GM12892 (cell line): ENCODE results near the gene U2AF2.

Experiments
- DNase-seq: peaks from one replicate; pipeline ENCODE4 v3.0.0; 2011; ENCODE audit not compliant: insufficient read length
- FAIRE-seq: peaks from 2 replicates; lab custom pipeline; 2011; peaks lifted over from hg19 to GRCh38; lab: Jason Lieb, UNC
- POLR2A ChIP-seq: IDR thresholded peaks from 2 replicates; pipeline ENCODE4 v1.6.1; 2011; ENCODE audit warnings: low read depth, low read length, control low read depth
- POLR2AphosphoS5 ChIP-seq: IDR thresholded peaks from 2 replicates; pipeline ENCODE4 v1.6.1; 2011; ENCODE audit warnings: low read depth, low read length, control low read depth
- TAF1 ChIP-seq: IDR thresholded peaks from 2 replicates; pipeline ENCODE4 v1.6.1; 2011; ENCODE audit warnings: low read depth, mild to moderate bottlenecking, control low read depth, low read length, borderline replicate concordance

The U2AF2 gene

DNA sequence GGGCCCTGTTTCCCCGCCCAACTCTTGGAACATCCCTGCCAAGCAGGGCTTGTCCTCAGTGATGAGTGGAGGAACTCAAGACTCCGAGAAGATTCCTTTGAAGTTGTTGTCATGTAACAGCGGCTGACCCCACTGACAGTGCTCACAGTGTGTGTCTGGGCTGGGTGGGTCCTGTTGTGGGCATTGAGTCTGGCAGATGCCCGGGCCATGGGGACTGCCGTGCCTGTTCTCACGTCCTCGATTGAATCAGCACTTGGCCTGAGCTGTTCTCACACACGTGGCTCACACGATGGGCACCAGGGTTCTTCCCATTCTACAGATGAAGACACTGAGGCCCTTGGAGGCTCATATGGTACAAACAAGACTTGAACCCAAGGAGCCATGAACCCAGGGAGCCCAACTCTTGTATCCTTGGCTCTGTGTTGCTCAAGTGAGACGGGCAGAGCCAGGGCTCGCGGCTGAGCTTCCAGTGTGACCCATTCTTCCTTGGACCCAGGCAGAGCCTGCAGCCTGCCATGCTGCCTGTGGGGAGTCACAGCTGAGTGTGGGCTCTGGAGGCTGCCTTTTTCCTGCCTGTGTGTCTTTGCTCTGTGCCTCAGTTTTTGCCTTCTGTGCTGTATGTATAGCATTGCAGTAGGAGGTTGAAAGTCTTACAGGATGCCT, 11.6 kb downstream of the U2AF2 start:
- TF ChIP-seq TAF1 (no peak), POLR2A (peak; percentile 44; the same call in 1 of the 2 replicates), POLR2AphosphoS5 (peak; percentile 12; the same call in 1 of the 2 replicates)
- no peak for DNase-seq
- no peak for FAIRE-seq

DNA sequence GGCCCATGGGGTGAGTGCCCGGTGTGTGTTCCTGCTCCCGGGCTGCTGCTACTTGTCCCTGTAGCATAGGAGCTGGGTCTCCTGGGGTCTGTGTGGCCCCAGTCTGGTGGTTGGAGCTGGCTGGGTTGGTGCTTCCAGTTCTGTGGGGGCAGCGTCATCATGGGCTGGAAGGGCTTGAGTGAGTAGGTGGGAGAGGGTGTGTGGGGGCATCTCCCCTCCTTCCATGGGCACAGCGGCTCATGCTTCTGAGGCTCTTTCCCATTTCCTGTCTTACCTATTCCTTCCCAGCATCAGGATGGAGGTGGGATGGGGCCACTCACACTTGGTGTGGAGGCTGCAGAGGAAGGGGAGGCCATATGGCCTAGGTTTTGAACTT, 12.2 kb downstream of the U2AF2 start:
- FAIRE-seq = no peak

DNA sequence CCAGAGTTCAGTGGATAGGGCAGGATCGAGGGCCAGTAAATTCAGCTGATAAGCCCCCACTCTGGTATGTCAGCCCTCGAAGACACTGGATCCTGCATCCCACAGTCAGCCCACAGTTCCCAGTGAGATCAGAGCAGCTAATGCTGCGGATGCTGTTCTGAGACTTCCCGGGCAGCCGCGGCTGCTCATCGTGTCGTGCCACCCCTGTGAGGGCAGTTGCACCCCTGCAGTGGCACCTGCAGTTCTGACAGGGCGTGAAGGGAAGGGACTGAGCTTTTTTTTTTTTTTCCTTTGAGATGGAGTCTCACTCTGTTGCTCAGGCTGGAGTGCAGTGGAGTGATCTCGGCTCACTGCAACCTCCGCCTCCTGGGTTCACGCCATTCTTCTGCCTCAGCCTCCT, 12.7 kb downstream of the U2AF2 start:
- DNase-seq = no peak
- FAIRE-seq = no peak
- TF ChIP-seq TAF1 (no peak), POLR2A (no peak), POLR2AphosphoS5 (no peak)

More for the DNA sequence above, 12.2 kb downstream of the U2AF2 start:
- DNase-seq = no peak
- TF ChIP-seq POLR2AphosphoS5 (no peak), TAF1 (no peak)

DNA sequence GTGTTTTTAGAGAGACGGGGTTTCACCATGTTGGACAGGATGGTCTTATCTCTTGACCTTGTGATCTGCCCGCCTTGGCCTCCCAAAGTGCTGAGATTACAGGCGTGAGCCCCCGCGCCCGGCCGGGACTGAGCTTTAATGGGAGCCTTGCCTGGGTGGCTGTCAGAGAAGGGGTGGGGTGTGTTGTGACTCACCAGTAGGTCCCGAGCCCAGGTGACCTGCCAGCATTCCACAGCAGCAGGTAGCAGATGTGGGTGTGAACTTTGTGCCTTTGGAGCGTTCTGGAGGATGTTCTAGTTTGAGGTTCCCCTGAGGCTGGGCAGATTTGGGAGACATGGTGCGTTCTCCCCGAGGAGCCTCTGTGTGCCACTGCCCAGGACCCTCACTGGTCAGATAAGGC, 13.1 kb downstream of the U2AF2 start:
- no peak for DNase-seq
- TF ChIP-seq POLR2AphosphoS5 (no peak), TAF1 (no peak), POLR2A (no peak)
- FAIRE-seq = no peak

DNA sequence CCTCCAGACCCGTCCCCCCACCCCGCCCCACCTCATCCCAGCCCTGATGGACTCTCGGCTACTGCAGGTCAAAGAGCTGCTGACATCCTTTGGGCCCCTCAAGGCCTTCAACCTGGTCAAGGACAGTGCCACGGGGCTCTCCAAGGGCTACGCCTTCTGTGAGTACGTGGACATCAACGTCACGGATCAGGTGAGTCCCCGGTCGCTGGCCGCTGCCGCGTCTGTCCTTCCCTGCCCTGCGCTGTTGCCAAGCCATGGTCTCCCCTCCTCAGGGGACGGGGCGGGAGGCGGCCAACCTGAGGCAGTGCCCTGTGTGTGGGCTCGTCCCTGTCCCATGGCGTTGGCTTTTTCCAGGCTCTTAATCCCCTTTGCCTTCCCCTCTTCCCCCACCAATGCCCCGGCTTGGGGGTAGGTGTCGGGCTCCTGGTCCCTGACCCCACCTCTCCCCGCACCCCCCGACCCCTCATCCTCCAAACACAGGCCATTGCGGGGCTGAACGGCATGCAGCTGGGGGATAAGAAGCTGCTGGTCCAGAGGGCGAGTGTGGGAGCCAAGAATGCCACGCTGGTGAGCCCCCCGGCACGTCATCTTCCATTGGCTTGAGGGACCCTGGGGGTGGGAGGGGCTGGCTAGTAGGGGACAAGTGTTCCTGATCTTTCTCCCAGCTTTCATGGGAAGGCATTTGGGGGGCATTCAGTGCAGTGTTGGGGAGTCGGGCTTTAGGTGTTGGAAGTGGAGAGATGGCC, 13.9 kb downstream of the U2AF2 start:
- DNase-seq = no peak
- no peak for FAIRE-seq
- 0 out of 2 replicates have a peak, but pooled peaks have one; percentile 9 for TF ChIP-seq POLR2A
- TF ChIP-seq TAF1 = no peak
- peak; percentile 1; the same call in 1 of the 2 replicates for TF ChIP-seq POLR2AphosphoS5

DNA sequence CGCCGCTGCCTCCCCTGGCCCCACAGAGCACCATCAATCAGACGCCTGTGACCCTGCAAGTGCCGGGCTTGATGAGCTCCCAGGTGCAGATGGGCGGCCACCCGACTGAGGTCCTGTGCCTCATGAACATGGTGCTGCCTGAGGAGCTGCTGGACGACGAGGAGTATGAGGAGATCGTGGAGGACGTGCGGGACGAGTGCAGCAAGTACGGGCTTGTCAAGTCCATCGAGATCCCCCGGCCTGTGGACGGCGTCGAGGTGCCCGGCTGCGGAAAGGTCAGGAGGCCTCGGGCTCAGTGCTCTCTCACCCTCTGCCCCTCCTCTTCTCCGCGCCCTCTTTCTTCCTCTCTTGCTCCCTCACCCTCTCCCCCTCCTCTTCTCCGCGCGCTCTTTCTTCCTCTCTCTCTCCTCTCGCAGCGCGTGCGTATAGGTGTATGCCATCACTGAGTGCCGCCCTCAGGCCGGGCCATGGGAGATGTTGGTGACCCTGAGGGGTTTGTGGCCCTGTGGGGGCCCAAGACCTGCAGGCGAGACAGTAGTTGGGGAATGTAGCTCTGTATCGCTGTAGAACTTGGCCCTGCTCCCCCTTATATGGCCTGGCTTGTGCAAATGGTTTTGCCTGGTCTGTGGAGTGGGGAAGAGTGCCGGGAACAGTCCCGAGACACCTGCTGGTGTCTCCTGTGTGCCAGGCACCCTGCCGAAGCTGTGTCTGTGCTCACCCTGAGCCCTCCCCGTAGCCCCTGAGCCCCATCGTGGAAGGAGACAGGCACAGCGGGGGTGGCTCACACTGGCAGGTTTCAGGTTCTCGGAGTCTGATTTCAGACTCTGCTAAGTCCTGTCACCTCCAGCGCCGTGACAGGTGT, 14.8 kb downstream of the U2AF2 start:
- no peak for TF ChIP-seq TAF1
- TF ChIP-seq POLR2AphosphoS5 = peak; percentile 14; the same call in 1 of the 2 replicates
- no peak for TF ChIP-seq POLR2A
- DNase-seq (no peak), FAIRE-seq (no peak)

DNA sequence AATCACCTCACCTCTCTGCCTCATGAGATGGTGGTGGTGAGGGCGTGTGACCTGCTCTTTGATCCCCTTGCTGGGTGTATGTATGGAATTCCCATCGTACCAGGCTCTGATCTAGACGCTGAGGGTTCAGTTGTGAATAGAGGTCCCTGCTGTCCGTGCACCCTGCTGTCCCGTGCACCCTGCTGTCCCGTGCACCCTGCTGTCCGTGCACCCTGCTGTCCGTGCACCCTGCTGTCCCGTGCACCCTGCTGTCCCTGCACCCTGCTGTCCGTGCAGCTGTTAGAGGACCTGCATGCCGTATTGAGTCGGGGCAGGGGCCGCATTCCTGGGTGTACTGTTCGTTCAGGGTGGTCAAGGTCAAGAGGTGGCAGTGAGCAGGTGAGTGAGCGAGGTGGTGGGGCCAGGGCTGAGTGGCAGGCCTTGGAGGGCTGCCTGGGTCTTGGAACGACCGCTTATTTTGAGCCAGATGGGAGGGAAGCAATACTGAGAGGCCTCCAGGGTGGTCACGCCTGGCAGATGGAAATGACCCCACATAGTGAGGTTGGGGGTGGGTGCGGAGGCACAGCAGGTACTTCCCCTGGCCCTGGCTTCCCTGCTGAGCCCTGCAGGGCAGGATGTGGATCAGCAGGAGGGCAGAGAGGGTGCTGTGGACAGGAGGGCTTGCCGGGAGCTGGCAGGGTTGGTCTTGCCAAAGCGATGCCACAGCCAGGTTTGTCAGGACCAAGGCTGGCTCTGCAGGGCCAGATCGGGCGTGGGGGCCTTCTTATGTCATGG, 15.6 kb downstream of the U2AF2 start:
- no peak for DNase-seq
- peak; percentile 73 for FAIRE-seq
- TF ChIP-seq POLR2A = no peak
- no peak for TF ChIP-seq TAF1
- TF ChIP-seq POLR2AphosphoS5 = no peak; the same call in 1 of the 2 replicates

DNA sequence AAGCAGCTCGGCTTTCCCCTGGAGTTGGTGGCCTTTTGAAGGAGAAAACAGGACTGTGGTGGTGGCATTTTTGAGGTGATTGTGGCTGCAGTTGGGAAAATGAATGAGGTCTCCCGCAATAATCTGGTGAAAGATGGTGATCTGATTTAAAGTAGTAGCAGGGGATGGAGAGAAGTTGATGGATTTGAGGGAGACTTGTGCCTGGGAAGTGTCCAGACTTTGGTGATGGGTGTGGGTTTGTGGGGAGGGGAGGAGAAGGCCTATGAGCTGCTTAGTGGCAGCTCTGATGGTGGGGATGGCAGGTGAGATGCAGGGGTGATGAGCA, 16.2 kb downstream of the U2AF2 start:
- no peak for FAIRE-seq

DNA sequence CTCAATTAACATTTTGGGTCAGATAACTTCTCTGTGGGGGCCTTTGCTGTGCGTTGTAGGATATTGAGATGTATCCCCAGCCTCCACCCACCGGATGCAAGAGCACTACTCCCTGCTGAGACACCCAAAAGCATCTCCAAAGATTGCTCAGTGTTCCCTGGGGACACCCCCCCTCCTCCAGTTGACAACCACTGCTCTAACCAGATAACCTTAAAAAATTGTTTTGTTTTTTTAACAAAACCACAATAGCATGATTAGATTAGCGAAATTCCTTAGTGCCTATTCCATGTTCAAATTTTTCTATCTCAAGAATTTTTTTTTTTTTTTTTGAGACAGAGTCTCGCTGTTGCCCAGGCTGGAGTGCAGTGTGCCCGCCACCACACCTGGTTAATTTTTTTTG, 17.6 kb downstream of the U2AF2 start:
- FAIRE-seq (no peak), DNase-seq (no peak)
- TF ChIP-seq TAF1 (no peak), POLR2A (no peak), POLR2AphosphoS5 (no peak)

More for the DNA sequence above, 16.2 kb downstream of the U2AF2 start:
- no peak for DNase-seq
- TF ChIP-seq POLR2AphosphoS5 (no peak), POLR2A (no peak), TAF1 (no peak)

DNA sequence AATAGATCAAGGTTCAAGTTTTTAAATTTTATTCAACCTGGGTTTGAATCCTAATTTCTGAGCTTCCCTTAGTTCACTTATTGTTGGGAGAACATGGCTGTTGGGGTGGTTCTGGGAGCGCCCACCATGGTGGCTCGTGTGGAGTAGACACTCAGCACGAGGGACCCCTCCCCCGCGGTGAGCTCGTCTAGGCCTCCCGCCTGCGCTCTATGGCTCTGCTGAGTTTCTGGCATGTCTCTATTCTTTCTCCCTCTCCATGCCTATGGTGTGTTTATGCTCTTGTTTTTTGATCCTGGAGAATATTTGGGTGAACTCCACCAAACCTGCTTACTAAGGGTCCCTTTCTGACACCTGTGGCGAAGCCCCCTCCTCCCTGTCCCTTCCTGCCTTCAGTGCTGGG, 18.6 kb downstream of the U2AF2 start:
- FAIRE-seq = no peak
- no peak for DNase-seq
- no peak for TF ChIP-seq POLR2A
- no peak for TF ChIP-seq POLR2AphosphoS5
- no peak for TF ChIP-seq TAF1

DNA sequence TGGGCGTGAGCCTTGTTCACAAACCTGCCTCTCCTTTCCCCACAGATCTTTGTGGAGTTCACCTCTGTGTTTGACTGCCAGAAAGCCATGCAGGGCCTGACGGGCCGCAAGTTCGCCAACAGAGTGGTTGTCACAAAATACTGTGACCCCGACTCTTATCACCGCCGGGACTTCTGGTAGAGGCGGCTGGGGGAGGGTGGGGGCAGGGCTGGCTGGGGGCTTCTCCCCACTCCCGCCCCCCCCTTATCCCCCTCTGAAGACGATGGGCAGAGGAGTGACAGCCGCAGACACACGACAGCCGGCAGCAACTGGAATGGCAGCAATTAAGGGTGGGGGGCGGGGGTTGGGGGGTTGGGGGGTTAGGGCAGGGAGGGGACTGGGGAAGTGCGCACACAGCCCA, 19.1 kb downstream of the U2AF2 start:
- no peak for TF ChIP-seq POLR2A
- TF ChIP-seq TAF1 = no peak
- DNase-seq (no peak), FAIRE-seq (no peak)
